HG02973 (cell line): ENCODE data around the gene GPRIN1.

Experiments used
- ATAC-seq: cut with Tn5 transposase; IDR thresholded peaks from one replicate; pipeline ENCODE4 v1.9.1; 2021; ENCODE audit warnings: moderate library complexity; ENCODE audit not compliant: unreplicated experiment

The GPRIN1 gene

GRCh38 chr5:176643491-176644219 is 33.7 kb upstream of the GPRIN1 start:
- no peak for ATAC-seq

GRCh38 chr5:176642675-176643490 is 32.9 kb upstream of the GPRIN1 start:
- ATAC-seq = no peak

GRCh38 chr5:176640616-176641015 is 30.7 kb upstream of the GPRIN1 start:
- ATAC-seq = no peak

- no peak for ATAC-seq
Measured at GRCh38 chr5:176639981-176640380, 30.0 kb upstream of the GPRIN1 start.

GRCh38 chr5:176639208-176639607 is 29.3 kb upstream of the GPRIN1 start:
- no peak for ATAC-seq

- ATAC-seq = no peak
Measured at GRCh38 chr5:176638437-176638836, 28.5 kb upstream of the GPRIN1 start.

GRCh38 chr5:176637556-176637955 is 27.6 kb upstream of the GPRIN1 start:
- no peak for ATAC-seq

- ATAC-seq = no peak
Measured at GRCh38 chr5:176636426-176636825, 26.5 kb upstream of the GPRIN1 start.

- ATAC-seq = no peak
Measured at GRCh38 chr5:176633598-176633997, 23.6 kb upstream of the GPRIN1 start.

GRCh38 chr5:176632745-176633144 is 22.8 kb upstream of the GPRIN1 start:
- ATAC-seq = no peak

- ATAC-seq = no peak
Measured at GRCh38 chr5:176631383-176632200, 21.6 kb upstream of the GPRIN1 start.

- no peak for ATAC-seq
Measured at GRCh38 chr5:176630681-176631222, 20.8 kb upstream of the GPRIN1 start.

- ATAC-seq = peak; percentile 62
Measured at GRCh38 chr5:176629853-176630680, 20.1 kb upstream of the GPRIN1 start, which contains the start of the genes EIF4E1B and SNCB. TSS of gene EIF4E1B (plus strand) at chr5:176630675. CDS start at chr5:176642788, 12,113 bp downstream. TSS of gene SNCB (minus strand) at chr5:176630534. CDS start at chr5:176629654, 880 bp downstream.

GRCh38 chr5:176629317-176629852 is 19.4 kb upstream of the GPRIN1 start:
- ATAC-seq = no peak

GRCh38 chr5:176628406-176629228 is 18.7 kb upstream of the GPRIN1 start:
- no peak for ATAC-seq

GRCh38 chr5:176627582-176627981 is 17.6 kb upstream of the GPRIN1 start:
- ATAC-seq = no peak

GRCh38 chr5:176626876-176627236 is 16.9 kb upstream of the GPRIN1 start:
- no peak for ATAC-seq

GRCh38 chr5:176625966-176626875 is 16.3 kb upstream of the GPRIN1 start:
- ATAC-seq = no peak
